Stimulated activated CD4-positive, alpha-beta T cell treated with anti-CD3 and anti-CD28 coated beads, Interleukin-2, amount 100 ng/mL, for 4 hours (primary cell): ENCODE data around the gene SLC19A1.
A peak's percentile ranks its signal among the peaks of the same experiment; 100 is the strongest.

Experiments used
- DNase-seq: peaks from one replicate; pipeline ENCODE4 v3.0.0-alpha.2; 2020; ENCODE audit warnings: low read depth

SLC19A1 gene

DNA sequence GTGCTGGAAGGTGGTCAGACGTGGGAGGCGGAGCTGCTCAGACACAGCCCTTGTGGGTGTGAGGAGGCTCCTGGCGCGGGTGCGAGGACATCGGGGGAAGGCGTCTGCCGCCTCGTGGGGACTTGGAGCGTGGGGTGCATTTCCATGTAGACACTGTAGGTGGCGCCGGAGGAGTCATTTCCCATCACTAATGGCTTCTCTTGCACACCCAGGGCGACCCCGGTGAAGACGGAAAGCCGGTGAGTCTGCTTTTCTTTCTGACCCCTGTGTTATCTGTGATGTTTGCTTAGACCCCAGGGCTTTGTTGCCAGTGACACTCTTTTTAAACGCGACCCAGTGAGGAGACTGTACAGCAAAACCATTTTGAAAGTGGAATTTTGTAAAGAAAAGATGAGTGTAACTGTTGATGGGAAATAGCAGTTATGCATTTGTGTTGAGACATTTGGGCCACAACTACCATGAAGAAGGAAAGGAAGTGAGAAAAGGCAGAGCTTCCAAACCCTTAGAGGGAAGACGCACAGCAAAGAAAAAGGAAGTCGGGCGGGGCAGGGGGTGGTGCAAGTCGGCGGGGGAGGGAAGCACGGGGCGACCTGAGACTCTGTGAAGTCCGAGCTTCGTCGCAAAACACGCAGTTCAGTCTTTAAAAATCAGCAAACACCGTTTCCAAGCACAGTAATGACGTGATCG, 64.0 kb downstream of the SLC19A1 start:
- peak; percentile 73 for DNase-seq

DNA sequence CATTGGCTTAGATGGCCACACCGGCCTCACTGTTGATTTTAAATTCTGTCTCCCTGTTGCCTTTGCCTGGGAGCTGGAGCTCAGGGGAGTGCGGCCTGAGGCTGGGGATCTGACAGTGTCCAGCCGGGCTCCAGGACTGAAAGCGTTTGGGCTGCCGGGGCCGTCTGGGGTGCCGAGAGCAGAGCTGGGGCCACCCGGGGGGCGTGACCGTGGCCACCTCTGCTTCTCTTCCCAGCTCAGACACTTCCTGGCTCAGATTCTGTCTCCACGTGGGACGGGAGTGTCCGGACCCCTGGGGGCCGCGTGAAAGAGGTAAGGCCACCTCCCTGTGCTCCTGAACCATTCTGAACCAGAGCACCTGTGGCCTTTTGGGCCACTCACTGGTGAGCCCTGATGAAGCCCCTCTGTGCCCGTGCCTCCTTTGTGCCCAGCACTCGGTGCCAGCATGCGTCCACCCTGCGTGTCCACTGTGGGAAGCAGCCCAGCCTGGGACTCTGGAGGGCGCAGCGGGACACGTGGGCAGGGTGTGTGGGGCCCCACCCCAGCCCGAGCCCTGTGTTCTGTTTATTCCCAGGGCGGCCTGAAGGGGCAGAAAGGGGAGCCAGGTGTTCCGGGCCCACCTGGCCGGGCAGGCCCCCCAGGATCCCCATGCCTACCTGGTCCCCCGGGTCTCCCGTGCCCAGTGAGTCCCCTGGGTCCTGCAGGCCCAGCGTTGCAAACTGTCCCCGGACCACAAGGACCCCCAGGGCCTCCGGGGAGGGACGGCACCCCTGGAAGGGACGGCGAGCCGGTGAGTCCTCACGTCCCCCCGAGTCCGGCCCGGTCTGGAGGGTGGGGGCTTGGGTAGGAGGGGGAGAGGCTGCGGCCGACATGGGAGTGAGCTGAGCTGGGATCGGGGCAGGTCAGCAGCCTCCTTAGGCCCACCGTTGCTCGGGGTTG, 64.8 kb downstream of the SLC19A1 start:
- no peak for DNase-seq

DNA sequence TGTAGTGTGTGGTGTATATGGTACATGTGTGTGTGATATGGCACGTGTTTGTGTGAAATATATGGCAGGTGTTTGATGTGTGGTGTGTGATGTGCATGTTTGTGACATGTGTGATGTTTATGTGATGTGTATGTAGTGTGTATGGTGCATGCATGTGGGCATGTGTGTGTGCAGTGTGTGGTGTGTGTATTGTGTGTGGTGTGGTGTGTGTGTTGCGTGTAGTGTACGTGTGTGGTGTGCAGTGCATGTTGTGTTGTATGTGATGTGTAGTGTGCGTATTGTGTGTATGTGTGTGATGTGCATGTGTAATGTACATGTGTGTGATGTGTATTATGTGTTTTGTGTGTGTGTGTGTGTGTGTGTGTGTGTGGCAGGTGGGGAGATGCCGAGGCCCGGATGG, 65.7 kb downstream of the SLC19A1 start:
- DNase-seq, result no peak

DNA sequence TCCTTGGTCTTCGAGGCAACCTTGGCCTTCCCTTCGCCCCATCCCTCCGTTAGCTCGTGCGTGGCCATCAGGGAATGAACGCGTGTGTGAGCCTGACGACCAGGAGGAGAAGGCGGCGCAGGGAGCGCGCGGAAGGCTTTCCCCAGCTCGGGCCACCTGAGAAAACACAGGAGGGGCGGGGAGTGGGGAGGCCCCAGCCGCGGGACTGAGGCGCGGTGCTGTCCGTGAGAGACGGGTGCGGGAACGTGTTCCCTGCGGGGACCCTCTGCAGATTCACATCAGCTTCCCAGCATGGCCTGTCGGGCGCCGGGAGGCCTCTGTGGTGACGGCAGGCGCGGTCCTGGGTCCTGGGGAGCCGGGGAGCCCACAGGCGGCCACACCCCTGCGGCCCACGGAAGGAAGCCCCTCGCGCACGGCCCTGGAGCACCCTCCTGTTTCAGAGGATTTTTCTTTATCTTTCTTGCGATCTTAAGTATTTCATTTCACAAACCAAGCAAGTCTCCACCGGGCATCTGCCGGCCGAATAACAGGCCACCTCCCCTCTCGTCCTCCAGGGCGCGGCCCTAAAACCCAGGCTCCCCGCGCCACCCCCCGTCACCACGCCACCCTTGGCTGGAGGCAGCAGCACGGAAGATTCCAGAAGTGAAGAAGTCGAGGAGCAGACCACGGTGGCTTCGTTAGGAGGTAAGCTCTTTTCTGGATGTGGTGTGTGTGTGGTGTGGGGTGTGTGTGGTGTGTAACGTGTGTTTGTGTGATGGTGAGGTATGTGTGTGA, 66.3 kb downstream of the SLC19A1 start:
- no peak for DNase-seq

DNA sequence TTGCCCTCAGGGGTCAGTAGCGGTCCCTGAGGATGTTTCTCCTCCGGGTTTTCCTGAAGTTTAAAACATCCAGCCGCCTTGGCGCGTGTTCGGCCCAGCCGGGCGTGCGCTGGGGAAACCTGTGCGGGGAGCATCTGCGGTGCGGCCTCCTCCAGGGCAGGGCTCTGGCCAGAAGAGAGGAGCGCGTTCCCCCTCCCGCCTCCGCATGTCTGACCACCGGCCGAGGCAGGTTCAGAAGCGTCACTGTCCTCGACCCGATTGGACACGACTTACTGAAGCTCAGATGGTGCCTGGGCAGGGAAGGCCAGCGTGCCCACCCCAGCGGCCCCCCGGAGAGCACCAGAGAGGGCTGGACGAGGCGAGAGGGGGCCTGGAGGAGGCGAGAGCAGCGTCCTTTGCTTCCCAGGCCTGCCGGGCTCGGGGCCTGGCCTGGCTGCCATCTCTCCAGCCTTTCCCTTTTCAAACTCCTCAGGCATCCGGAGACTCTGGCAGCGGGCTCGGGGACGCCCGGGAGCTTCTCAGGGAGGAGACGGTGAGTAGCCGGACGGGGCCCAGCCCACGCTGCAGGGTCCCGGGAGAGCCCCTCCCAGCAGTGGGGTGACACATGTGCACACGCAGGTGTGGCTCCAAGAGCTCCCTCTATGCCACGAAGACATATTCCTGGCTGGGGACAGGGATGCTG, 67.1 kb downstream of the SLC19A1 start:
- no peak for DNase-seq

DNA sequence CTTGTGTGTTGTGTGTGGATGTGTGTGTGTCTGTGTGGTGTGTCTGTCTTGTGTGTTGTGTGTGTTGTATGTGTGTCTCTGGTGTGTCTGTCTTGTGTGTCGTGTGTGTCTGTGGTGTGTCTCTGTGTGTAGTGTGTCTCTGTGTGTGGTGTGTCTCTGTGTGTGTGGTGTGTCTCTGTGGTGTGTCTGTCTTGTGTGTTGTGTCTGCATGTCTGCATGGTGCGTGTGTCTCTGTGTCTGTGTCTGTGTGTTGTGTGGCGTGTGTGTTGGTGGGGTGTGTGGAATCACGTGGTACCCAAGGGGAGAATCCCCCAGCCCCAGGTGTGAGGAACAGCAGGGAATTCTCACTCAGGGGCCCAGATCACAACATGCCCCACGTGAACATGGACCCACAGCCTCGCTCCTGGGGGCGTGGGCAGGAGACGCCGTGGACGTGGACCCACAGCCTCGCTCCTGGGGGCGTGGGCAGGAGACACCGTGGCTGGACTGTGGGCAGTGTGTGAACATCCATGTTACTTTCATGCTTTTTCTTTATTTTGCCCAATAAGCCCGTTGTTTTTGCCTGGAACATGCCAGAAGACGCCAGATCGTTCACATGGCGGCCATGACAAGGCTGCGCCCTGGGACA, 67.8 kb downstream of the SLC19A1 start:
- DNase-seq, result no peak

DNA sequence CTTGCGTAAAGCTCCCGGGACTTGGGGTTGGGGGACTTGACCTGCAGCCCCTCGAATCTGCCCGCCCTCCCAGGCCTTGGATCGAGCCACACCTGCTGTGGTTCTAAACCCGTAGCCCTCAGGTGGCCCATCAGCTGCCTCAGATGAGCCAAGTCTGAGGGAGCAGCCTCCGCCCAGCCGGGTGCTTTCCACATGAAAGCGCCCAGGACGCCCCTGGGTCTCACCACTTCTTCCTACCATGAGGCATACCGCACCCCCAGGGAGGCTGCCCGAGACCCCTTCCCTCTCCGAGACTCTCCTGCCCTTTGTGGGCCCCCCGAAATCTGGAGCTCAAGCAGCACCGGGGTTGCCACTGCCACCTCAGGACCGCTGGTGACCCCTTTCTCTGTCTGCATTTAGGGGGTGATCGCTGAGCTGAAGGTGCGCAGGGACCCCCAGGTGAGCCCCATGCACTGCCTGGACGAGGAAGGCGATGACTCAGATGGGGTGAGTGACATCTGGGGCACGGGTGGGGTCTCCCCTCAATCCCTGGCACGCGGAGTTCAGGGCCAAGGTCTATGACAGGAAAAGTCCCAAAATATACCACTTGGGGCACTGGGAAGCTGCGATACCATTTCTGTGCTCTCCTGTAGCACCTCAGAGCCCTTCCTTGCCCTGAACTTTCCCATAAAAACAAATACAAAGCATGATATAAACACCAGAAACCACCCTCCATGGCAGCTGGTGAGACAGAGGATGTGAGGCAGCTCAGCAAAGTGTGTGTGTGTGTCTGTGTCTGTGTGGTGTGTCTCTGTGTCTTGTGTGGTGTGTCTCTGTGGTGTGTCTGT, 68.5 kb downstream of the SLC19A1 start:
- DNase-seq, result no peak

DNA sequence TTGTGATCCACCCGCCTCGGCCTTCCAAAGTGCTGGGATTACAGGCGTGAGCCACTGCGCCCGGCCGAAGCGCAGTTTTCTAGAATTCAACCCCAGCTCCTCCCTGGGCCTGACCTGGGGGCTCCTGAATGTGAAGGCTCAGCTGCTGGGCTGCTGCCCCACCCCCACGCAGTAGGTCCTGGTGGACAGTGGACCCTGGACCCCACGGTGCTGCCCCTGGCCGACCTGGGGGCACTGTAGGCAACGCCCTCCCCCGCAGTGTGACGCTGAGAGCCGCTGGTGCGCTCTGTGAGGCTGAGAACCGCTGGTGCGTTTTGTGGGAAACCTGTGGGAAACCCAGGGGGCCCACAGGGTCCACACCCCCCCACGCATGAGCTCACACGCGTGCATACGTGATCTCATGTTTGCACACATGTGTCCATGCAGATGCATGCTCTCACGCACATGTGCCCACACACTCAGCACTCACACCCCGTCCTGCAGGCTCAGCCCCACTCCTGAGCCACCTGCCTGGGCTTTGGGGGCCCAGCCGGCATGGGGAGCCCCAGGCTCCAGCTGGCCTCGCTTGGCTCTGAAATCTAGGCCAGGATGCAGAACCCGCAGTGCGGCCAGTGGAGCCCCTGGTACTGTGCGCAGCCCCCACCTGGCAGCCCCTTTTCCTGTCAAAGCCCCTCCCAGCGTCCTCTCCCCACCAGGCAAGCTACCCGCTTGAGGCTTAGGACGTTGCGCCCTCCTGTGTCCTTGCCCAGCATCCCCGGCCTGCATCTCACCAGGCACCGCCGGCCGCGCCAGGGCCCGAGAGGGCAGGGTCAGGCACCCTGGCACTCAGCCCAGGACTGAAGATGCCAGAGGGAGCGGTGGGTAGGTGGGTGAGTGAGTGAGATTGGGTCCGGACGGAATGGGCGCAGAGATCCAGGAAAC, 69.5 kb downstream of the SLC19A1 start:
- no peak for DNase-seq

DNA sequence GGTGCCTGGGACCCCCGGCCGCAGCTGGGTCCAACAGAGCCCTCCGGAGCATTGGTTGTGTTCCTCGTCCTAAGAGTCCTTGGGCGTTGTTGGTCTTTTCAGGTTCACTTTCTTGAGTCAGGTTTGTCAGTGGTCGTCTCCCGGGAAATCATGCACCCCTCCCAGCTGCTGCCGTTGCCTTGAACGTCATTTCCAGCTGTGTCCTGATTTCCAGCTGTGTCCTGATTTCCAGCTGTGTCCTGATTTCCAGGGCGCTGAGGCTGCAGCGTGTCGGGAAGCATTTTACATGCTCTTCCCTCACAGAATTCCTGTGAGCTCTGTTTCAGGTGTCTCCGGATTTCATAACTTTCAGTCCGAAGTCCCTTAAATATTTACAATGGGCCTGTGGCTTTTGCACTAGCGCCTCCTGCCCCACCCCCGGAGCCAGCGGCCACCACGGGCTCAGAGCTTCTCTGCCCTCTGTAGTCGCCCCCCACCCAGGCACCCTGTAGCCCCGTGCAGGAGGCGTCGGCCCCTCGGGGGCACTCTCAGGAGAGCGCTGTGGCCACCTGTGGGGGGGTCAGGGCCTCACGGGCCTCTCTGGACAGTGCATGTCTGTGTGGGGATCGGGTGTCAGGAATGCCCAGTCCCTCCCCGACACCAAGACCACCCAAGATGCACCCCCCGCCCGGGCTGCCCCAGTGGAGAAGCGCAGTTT, 70.6 kb downstream of the SLC19A1 start:
- DNase-seq, result no peak

DNA sequence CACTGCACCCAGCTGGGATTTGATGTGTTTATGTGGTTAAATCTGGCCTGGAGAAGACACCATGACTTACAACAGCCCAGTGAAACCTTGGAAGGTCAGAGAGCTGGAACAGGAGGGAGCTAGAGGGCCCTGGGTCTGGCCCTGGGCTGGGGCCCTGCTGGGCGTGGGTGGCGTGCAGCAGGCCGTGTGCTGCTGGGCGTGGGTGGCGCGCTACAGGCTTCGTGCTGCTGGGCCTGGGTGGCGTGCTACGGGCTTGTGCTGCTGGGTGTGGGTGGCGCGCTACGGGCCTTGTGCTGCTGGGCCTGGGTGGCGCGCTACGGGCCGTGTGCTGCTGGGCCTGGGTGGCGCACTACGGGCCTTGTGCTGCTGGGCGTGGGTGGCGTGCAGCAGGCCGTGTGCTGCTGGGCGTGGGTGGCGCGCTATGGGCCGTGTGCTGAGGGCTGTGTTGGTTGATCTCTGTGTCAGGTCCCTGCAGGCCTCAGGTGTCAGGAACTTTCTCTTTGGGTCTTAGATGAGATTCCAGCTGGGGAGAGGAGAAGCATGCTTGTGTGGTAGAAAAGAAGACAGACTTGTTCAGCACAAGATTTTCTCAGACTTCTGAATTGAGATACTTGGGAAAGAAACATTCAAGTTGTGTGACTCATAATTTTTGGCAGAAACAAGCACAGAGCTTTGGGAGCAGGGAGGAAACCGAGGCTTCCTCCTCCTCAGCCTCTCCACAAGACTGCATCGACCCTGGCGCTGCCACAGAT, 71.3 kb downstream of the SLC19A1 start:
- DNase-seq, result peak; percentile 46

DNA sequence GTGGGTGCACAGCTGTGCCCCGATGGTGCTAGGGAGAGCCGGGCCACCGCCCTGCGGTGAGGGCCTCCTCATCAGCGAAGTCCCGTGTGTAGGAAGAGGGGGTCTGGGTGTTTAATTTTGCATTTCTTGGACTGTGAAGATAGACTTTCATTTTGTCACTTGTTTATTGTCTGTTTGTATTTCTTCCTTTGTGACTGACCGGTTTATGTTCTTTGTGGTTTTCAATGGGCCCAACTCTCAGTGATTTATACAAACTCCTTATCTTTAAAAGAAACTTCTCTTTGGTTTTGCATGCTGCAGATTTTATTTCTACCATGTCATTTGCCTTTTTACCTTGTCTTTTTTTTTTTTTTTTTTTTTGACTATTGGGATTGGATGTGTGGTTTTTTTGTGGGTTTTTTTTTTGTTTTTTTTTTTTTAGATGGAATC, 72.1 kb downstream of the SLC19A1 start:
- DNase-seq, result no peak

DNA sequence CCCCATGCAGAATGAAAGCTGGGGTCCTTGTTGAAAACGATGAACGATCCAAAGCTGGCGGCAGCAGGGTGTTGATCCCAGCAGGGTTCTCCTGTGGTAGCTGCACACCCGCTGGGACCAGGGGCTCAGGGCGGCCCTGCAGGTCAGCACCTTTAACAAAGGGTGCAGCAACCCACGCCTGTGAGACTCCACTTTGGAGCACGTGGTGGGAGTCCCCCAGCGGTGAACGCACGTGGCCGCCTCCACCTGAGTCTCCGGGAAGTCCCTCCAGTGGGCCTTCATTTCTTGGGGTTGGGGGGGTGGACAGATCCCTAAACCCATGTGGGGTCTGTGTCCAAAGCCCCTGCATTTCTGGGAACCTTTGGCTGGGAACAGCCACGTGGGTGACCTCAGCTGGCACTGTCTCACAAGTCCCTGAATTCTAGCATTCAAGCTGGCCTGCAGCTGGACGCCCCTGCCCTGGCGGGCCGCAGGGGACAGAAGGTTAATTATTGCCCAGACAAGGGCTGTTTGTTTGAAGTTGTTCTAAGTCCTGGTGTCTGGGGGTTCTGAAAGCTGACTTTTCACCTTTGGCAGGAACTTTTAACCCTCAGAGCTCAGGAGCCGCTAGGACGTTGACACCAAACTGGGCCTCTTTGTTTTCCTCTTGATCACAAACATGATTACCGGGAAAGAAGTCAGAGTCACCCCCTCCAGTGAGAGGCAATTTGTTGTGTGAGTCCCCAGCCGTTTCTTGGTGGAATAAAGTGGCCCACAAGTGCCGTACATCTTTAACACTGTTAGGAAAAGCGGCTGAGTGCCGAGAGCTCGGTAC, 72.8 kb downstream of the SLC19A1 start:
- DNase-seq, result no peak

DNA sequence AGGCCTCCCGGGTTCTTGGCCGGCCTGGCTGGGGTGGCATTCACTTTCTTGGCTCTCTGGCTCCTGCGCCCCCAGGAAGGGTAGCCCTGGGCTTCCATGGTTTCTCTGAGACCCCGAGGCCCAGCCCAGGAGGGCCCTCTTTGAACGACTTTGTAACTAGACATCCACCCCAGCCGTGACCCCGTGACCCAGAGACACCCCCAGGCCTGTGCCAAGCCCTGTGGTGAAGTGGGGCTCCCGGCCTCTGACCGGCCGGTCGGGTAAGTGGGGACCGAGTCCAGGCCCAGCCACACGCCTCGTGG, 73.3 kb downstream of the SLC19A1 start:
- DNase-seq, result no peak

DNA sequence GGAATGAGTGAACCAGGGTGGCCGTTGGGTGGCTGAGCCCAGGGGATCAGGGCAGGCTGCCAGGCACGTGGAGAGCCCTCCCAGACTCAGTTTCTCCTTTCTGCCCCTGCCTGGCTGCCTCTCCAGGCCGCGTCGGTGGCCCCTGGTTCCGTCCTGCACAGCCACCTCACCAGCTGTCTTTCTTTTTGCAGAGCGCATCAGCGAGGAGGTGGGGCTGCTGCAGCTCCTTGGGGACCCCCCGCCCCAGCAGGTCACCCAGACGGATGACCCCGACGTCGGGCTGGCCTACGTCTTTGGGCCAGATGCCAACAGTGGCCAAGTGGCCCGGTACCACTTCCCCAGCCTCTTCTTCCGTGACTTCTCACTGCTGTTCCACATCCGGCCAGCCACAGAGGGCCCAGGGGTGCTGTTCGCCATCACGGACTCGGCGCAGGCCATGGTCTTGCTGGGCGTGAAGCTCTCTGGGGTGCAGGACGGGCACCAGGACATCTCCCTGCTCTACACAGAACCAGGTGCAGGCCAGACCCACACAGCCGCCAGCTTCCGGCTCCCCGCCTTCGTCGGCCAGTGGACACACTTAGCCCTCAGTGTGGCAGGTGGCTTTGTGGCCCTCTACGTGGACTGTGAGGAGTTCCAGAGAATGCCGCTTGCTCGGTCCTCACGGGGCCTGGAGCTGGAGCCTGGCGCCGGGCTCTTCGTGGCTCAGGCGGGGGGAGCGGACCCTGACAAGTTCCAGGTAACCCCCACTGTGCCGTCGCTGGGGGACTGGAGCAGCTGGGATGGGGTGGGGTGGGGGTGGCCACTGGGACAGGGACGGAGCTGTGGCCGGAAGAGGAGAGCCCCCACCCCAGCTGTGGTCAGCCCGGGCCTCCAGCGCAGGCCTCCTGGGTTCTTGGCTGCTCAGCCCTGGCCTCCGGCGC, 73.9 kb downstream of the SLC19A1 start:
- DNase-seq, result no peak

DNA sequence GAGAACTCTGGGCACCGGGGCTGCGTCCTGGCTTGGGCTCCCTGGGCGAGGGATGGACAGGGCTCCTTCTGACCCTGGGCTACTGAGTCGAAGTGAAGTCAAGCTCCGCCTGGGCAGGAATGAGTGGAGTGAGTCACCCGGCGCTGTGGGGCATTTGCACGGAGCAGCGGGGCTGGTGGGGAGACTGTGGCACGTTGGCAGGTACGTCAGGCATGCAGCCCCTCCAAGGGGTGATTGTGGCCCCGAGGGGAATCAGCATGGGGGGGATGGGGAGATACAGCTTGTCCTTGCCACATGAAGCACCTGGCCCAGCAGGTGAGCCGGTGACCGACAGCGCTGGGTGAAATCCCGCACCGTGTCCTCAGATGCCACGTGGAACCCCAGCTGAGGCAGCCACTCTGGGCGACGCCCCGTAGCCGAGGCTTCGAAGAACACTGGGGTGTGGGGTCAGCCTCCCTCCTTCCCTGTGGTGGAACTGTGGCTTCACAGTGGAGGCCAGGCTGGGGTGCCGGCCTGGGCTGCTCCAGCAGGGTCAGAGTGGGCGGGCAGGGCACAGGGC, 74.9 kb downstream of the SLC19A1 start:
- no peak for DNase-seq
